Measurements from ENCODE around the gene PRR20B. TPM values are rescaled to one million over a fixed set of nuclear protein-coding genes. Genes with fewer than 3 reads are reported as not detected.
"Not testable (repeated sequence)": the region's sequence is repeated elsewhere in the genome, so short reads cannot be mapped to it uniquely, and the experiment has no call there.

PRR20B gene
- total RNA-seq, 6 experiments from 2014 or later: not detected

- peak overlapping the region in 2 of 3 donors; percentile 32 to 36 for H3K4me3 ChIP-seq
- peak overlapping the region in 2 of 3 donors; percentile 30 to 68 for H3K27ac ChIP-seq
- H3K36me3 ChIP-seq: no peaks in the 10 kb centered on the region
- no peak for TF ChIP-seq POLR2A (IDR thresholded peaks at IDR 0.05)
- no peak for TF ChIP-seq CTCF (IDR thresholded peaks at IDR 0.05)
- H3K27me3 ChIP-seq: no peaks in the 10 kb centered on the region
- intact Hi-C loops (cut with DNase I): no loop called here
- ATAC-seq: peak; percentile 93 to 98 (median 96)
- no peak for DNase-seq
- no peaks in the 10 kb centered on the region for H3K9me3 ChIP-seq
- peaks cover 0 to 9% (median 3%) of the 10 kb centered on the region in 4 donors for H3K4me1 ChIP-seq
- WGBS (ENCODE audit: insufficient coverage, low coverage, low lambda C conversion rate, missing lambda C conversion rate): 11% methylated on average over 4 of the region's 4 CpGs
Measured at GRCh38 chr13:57137585-57137984, 9.7 kb upstream of the PRR20B start.

GRCh38 chr13:57138988-57139387, 8.3 kb upstream of the PRR20B start:
- no peak for DNase-seq
- TF ChIP-seq POLR2A (IDR thresholded peaks at IDR 0.05): no peak
- TF ChIP-seq CTCF (IDR thresholded peaks at IDR 0.05): no peak
- intact Hi-C loops (cut with DNase I): no loop called here
- no peak overlapping the region for H3K27ac ChIP-seq
- H3K27me3 ChIP-seq: no peaks in the 10 kb centered on the region
- WGBS (ENCODE audit: insufficient coverage, low coverage, low lambda C conversion rate, missing lambda C conversion rate): 80% methylated on average over 5 of the region's 5 CpGs
- no peak for ATAC-seq
- no peak overlapping the region for H3K4me3 ChIP-seq
- H3K36me3 ChIP-seq: no peaks in the 10 kb centered on the region
- no peaks in the 10 kb centered on the region for H3K9me3 ChIP-seq
- H3K4me1 ChIP-seq: peaks cover 0 to 9% (median 3%) of the 10 kb centered on the region in 4 donors

GRCh38 chr13:57139781-57140180, 7.5 kb upstream of the PRR20B start:
- H3K9me3 ChIP-seq; H3K36me3 ChIP-seq; H3K4me3 ChIP-seq; ATAC-seq; DNase-seq; H3K27ac ChIP-seq; intact Hi-C loops (cut with DNase I); H3K27me3 ChIP-seq; H3K4me1 ChIP-seq: not testable (repeated sequence)
- no CpG with 5 or more reads among the region's 18 CpGs for WGBS (ENCODE audit: insufficient coverage, low coverage, low lambda C conversion rate, missing lambda C conversion rate)

- H3K27ac ChIP-seq; H3K36me3 ChIP-seq; H3K4me3 ChIP-seq; DNase-seq; H3K27me3 ChIP-seq; intact Hi-C loops (cut with DNase I); H3K9me3 ChIP-seq; H3K4me1 ChIP-seq; ATAC-seq: not testable (repeated sequence)
- WGBS (ENCODE audit: insufficient coverage, low coverage, low lambda C conversion rate, missing lambda C conversion rate): 100% methylated on average over 4 of the region's 34 CpGs
Measured at GRCh38 chr13:57140235-57140968, 6.9 kb upstream of the PRR20B start, which contains the start of gene PRR20A. PRR20A (plus strand) TSS chr13:57140918; CDS start chr13:57141305, 387 bp downstream.

GRCh38 chr13:57148106-57148505, 818 bp downstream of the PRR20B start:
- intact Hi-C loops (cut with DNase I); ATAC-seq; H3K9me3 ChIP-seq; H3K27me3 ChIP-seq; DNase-seq; H3K36me3 ChIP-seq; H3K4me1 ChIP-seq; H3K27ac ChIP-seq; H3K4me3 ChIP-seq: not testable (repeated sequence)
- 92% methylated on average over 9 of the region's 14 CpGs for WGBS (ENCODE audit: insufficient coverage, low coverage, low lambda C conversion rate, missing lambda C conversion rate)

- H3K4me3 ChIP-seq; H3K36me3 ChIP-seq; H3K27me3 ChIP-seq; H3K27ac ChIP-seq; intact Hi-C loops (cut with DNase I); H3K4me1 ChIP-seq; DNase-seq; ATAC-seq; H3K9me3 ChIP-seq: not testable (repeated sequence)
- WGBS (ENCODE audit: insufficient coverage, low coverage, low lambda C conversion rate, missing lambda C conversion rate): no CpG with 5 or more reads among the region's 22 CpGs
Measured at GRCh38 chr13:57153761-57154160, 6.5 kb downstream of the PRR20B start, which contains the start of gene PRR20C. PRR20C (plus strand) TSS chr13:57154061; CDS start chr13:57154448, 387 bp downstream.

- DNase-seq; ATAC-seq; intact Hi-C loops (cut with DNase I); H3K4me1 ChIP-seq; H3K36me3 ChIP-seq; H3K4me3 ChIP-seq; H3K27ac ChIP-seq; H3K27me3 ChIP-seq; H3K9me3 ChIP-seq: not testable (repeated sequence)
- no CpG with 5 or more reads among the region's 22 CpGs for WGBS (ENCODE audit: insufficient coverage, low coverage, low lambda C conversion rate, missing lambda C conversion rate)
Measured at GRCh38 chr13:57160332-57160731, 13.0 kb downstream of the PRR20B start, which contains the start of gene PRR20D. PRR20D (plus strand) TSS chr13:57160632; CDS start chr13:57161019, 387 bp downstream.

- H3K9me3 ChIP-seq; H3K27me3 ChIP-seq; H3K4me3 ChIP-seq; H3K4me1 ChIP-seq; H3K36me3 ChIP-seq; DNase-seq; intact Hi-C loops (cut with DNase I); ATAC-seq; H3K27ac ChIP-seq: not testable (repeated sequence)
- no CpG with 5 or more reads among the region's 22 CpGs for WGBS (ENCODE audit: insufficient coverage, low coverage, low lambda C conversion rate, missing lambda C conversion rate)
Measured at GRCh38 chr13:57166897-57167296, 19.6 kb downstream of the PRR20B start, which contains the start of gene PRR20E. PRR20E (plus strand) TSS chr13:57167197; CDS start chr13:57167584, 387 bp downstream.
